Measurements from ENCODE around the gene MAMDC2. TPM values are rescaled to one million over a fixed set of nuclear protein-coding genes. Genes with fewer than 3 reads are reported as not detected.

MAMDC2 gene
- total and polyA plus RNA-seq, 2 donors (not counting 1 experiment from before 2014, with no cell fraction given) = not detected

DNA sequence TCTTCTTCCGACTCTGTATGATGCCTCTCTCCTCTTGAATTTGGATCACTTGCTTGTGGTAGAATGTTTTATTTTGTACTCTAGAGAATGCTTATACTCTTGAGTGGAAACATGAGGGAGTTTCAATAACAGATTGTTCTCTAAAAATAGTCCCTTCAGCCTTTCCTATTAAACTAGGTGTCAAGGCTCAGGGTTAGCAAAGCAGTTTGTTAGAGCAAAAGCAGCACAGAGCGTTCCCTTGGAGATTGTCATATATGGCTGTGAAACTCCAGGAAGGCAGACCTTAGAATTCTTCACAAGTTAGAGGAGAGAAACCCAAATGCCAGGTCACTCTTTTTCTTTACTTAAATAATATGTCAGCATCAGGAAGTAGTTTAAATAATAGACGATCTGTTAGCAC is 33.0 kb downstream of the MAMDC2 start:
- peaks cover 19% of the 10 kb centered on the region for H3K27me3 Mint-ChIP-seq
- Histone ChIP-seq H3K27me3 (replicated peaks in 1 of 4; ENCODE audit: control extremely low read depth in 1 of 4, control insufficient read depth in 3 of 4, insufficient read depth in 4 of 4, low read length in 3 of 4) (no peaks in the 10 kb centered on the region), H2AFZ (ENCODE audit: insufficient read depth, low read depth, low read length, poor library complexity, severe bottlenecking) (no peak overlapping the region), H3K36me3 (replicated peaks in 1 of 2; ENCODE audit: control extremely low read depth in 1 of 2, control insufficient read depth in 1 of 2, extremely low read depth in 1 of 2, insufficient read depth in 2 of 2, low read length in 1 of 2) (no peaks in the 10 kb centered on the region), H4K20me1 (ENCODE audit: control insufficient read depth, insufficient read depth, low read length, poor library complexity, severe bottlenecking) (no peaks in the 10 kb centered on the region), H3K4me1 (ENCODE audit: control insufficient read depth in 2 of 2, insufficient read depth in 2 of 2, low read length in 2 of 2) (no peaks in the 10 kb centered on the region), H3K4me2 (replicated peaks; ENCODE audit: low read depth, low read length, poor library complexity, severe bottlenecking) (no peak overlapping the region), H3K27ac (ENCODE audit: low read length in 2 of 2) (no peak overlapping the region), H3K4me3 (ENCODE audit: control extremely low read depth in 1 of 5, extremely low read depth in 1 of 5, insufficient read depth in 1 of 5, low read depth in 2 of 5, low read length in 4 of 5) (no peak overlapping the region), H3K79me2 (ENCODE audit: control insufficient read depth, insufficient read depth, low read length) (no peaks in the 10 kb centered on the region), H3K9ac (ENCODE audit: low read length) (no peak overlapping the region), H3K9me3 (ENCODE audit: control extremely low read depth in 1 of 3, control insufficient read depth in 2 of 3, insufficient read depth in 1 of 3, low read length in 2 of 3) (no peaks in the 10 kb centered on the region)
- no CpG with 5 or more reads among the region's 3 CpGs for WGBS (ENCODE audit: insufficient coverage)
- ChIA-PET CTCF (no interaction called here), POLR2A (no interaction called here)
- TF ChIP-seq, protein P1, sequence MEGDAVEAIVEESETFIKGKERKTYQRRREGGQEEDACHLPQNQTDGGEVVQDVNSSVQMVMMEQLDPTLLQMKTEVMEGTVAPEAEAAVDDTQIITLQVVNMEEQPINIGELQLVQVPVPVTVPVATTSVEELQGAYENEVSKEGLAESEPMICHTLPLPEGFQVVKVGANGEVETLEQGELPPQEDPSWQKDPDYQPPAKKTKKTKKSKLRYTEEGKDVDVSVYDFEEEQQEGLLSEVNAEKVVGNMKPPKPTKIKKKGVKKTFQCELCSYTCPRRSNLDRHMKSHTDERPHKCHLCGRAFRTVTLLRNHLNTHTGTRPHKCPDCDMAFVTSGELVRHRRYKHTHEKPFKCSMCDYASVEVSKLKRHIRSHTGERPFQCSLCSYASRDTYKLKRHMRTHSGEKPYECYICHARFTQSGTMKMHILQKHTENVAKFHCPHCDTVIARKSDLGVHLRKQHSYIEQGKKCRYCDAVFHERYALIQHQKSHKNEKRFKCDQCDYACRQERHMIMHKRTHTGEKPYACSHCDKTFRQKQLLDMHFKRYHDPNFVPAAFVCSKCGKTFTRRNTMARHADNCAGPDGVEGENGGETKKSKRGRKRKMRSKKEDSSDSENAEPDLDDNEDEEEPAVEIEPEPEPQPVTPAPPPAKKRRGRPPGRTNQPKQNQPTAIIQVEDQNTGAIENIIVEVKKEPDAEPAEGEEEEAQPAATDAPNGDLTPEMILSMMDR (IDR thresholded peaks at IDR 0.05) = no peak
- no peak for TF ChIP-seq EZH2 (IDR thresholded peaks at IDR 0.05; ENCODE audit: borderline replicate concordance, insufficient read depth, low read depth, low read length, poor library complexity, severe bottlenecking)
- H3K4me3 Mint-ChIP-seq = no peak overlapping the region
- DNase-seq (no peak), ATAC-seq (ENCODE audit: low read depth) (no peak)
- H3K4me1 Mint-ChIP-seq = no peaks in the 10 kb centered on the region
- H3K9me3 Mint-ChIP-seq (ENCODE audit: insufficient read depth) = no peaks in the 10 kb centered on the region
- intact Hi-C loops (cut with micrococcal nuclease) = no loop called here
- H3K27ac Mint-ChIP-seq = no peak overlapping the region

DNA sequence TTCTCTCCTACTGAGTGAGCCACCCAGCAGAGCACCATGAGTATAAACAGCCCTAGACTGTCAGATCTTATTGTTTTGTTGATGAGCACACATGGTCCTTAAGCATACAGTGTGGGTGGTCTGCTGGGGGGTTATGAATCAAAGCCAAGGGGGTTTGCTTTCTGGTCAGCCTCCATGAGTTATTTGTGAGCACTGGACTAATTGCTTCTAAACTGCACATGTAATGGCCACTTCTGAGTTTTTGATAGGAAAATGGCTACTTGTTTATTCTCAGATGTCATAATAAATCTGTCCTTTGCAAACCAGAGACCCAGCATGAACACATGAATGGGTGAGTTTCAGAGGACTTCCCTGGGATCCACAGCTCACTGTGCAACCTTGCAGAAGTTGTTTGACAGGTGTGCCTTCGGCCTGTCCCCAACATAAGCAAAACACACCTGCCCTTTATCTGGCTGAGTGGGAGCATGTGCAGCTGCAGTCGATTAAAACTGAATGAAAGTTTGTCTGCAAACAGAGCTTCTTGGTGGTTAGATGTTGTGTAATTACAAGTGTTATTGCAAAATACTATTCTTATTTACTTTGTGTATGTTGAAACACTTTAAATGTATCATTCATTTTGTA is 35.9 kb downstream of the MAMDC2 start:
- Mint-ChIP-seq H3K27ac (no peak overlapping the region), H3K4me1 (no peaks in the 10 kb centered on the region), H3K27me3 (peaks cover 19% of the 10 kb centered on the region), H3K4me3 (no peak overlapping the region), H3K9me3 (ENCODE audit: insufficient read depth) (no peaks in the 10 kb centered on the region)
- no peak overlapping the region for H2AFZ ChIP-seq (ENCODE audit: insufficient read depth, low read depth, low read length, poor library complexity, severe bottlenecking)
- TF ChIP-seq, protein P1 (IDR thresholded peaks at IDR 0.05) = no peak
- no peaks in the 10 kb centered on the region for H3K36me3 ChIP-seq (replicated peaks in 1 of 2; ENCODE audit: control extremely low read depth in 1 of 2, control insufficient read depth in 1 of 2, extremely low read depth in 1 of 2, insufficient read depth in 2 of 2, low read length in 1 of 2)
- CTCF ChIA-PET = no interaction called here
- WGBS (ENCODE audit: insufficient coverage) = no CpG with 5 or more reads among the region's 2 CpGs
- no peak overlapping the region for H3K27ac ChIP-seq (ENCODE audit: low read length in 2 of 2)
- H3K79me2 ChIP-seq (ENCODE audit: control insufficient read depth, insufficient read depth, low read length) = no peaks in the 10 kb centered on the region
- no peaks in the 10 kb centered on the region for H3K27me3 ChIP-seq (replicated peaks in 1 of 4; ENCODE audit: control extremely low read depth in 1 of 4, control insufficient read depth in 3 of 4, insufficient read depth in 4 of 4, low read length in 3 of 4)
- POLR2A ChIA-PET = no interaction called here
- H4K20me1 ChIP-seq (ENCODE audit: control insufficient read depth, insufficient read depth, low read length, poor library complexity, severe bottlenecking) = no peaks in the 10 kb centered on the region
- H3K4me1 ChIP-seq (ENCODE audit: control insufficient read depth in 2 of 2, insufficient read depth in 2 of 2, low read length in 2 of 2) = no peaks in the 10 kb centered on the region
- intact Hi-C loops (cut with micrococcal nuclease) = no loop called here
- no peak overlapping the region for H3K4me2 ChIP-seq (replicated peaks; ENCODE audit: low read depth, low read length, poor library complexity, severe bottlenecking)
- DNase-seq (no peak), ATAC-seq (ENCODE audit: low read depth) (no peak)
- no peak overlapping the region for H3K9ac ChIP-seq (ENCODE audit: low read length)
- H3K9me3 ChIP-seq (ENCODE audit: control extremely low read depth in 1 of 3, control insufficient read depth in 2 of 3, insufficient read depth in 1 of 3, low read length in 2 of 3) = no peaks in the 10 kb centered on the region
- H3K4me3 ChIP-seq (ENCODE audit: control extremely low read depth in 1 of 5, extremely low read depth in 1 of 5, insufficient read depth in 1 of 5, low read depth in 2 of 5, low read length in 4 of 5) = no peak overlapping the region

Measured in B cell (primary cell).